NCI-H128 (cell line): Measurements from ENCODE around the gene ADA.

Source experiments
- DNase-seq: peaks from one replicate; lab custom pipeline; 2025; ENCODE audit not compliant: unreplicated experiment; lab: John Stamatoyannopoulos, UW

Gene ADA

GRCh38 chr20:44582311-44583025 lies 69.0 kb downstream of the ADA start, which contains the start of gene PKIG:
Gene PKIG (plus strand): TSS chr20:44582579. CDS start chr20:44614557, 31,978 bp downstream.
- DNase-seq = no peak

- DNase-seq = no peak
Measured at GRCh38 chr20:44581515-44581914, 70.0 kb downstream of the ADA start.

GRCh38 chr20:44580581-44581268 lies 70.8 kb downstream of the ADA start:
- no peak for DNase-seq

- DNase-seq = no peak
Measured at GRCh38 chr20:44579313-44580081, 72.0 kb downstream of the ADA start.

GRCh38 chr20:44576297-44576696 lies 75.2 kb downstream of the ADA start:
- DNase-seq = no peak

GRCh38 chr20:44574372-44574771 lies 77.1 kb downstream of the ADA start:
- no peak for DNase-seq

- DNase-seq = no peak
Measured at GRCh38 chr20:44573501-44573869, 78.0 kb downstream of the ADA start.

GRCh38 chr20:44572551-44573500 lies 78.7 kb downstream of the ADA start:
- DNase-seq = no peak

GRCh38 chr20:44571362-44571988 lies 80.0 kb downstream of the ADA start:
- DNase-seq = no peak

GRCh38 chr20:44570367-44570766 lies 81.1 kb downstream of the ADA start:
- DNase-seq = no peak
